ENCODE results near the gene DPPA4. TPM values are rescaled to one million over a fixed set of nuclear protein-coding genes. Genes with fewer than 3 reads are reported as not detected.

Gene DPPA4
- total RNA-seq, 1 donor from 2014 or later = 83.0 TPM

DNA sequence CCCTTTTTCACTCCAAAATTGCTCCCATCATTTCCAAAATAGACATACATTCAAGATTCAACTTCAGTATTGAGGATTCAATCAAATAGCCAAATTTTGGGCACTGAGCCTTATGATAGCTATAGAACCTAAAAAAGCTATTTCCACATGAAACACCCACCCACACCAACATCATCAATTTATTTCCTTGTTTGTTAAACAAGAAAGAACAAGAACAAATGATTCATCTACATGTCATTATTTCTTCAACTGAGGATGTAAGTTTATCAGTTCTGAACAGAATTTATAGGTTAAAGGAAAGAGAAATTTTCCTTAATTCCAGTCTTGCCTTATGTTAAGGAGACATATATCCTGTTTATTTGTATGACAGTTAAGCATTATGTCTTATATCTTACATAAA is 53.3 kb downstream of the DPPA4 start:
- no peak overlapping the region for H3K27ac Mint-ChIP-seq (ENCODE audit: unreplicated experiment)
- H3K4me1 ChIP-seq (ENCODE audit: insufficient read depth, low read length) = no peaks in the 10 kb centered on the region
- DNase-seq (ENCODE audit: low read depth) (no peak), FAIRE-seq (no peak)
- no peak overlapping the region for H2AFZ ChIP-seq (ENCODE audit: low read depth, low read length)
- no peak overlapping the region for H3K4me3 Mint-ChIP-seq (ENCODE audit: unreplicated experiment)
- H3K9me3 ChIP-seq (ENCODE audit: insufficient read depth, low read depth, low read length) = no peaks in the 10 kb centered on the region
- no peaks in the 10 kb centered on the region for H3K36me3 Mint-ChIP-seq (ENCODE audit: low read depth, unreplicated experiment)
- H3K27ac ChIP-seq (ENCODE audit: low read depth, low read length) = no peak overlapping the region
- no peak overlapping the region for H3K4me3 ChIP-seq (ENCODE audit: insufficient read depth, low read depth, low read length)
- no peaks in the 10 kb centered on the region for H3K79me2 ChIP-seq (ENCODE audit: insufficient read depth, low read length)
- H3K27me3 Mint-ChIP-seq (ENCODE audit: low read depth, unreplicated experiment) = no peaks in the 10 kb centered on the region
- H4K20me1 ChIP-seq (ENCODE audit: insufficient read depth, low read length) = no peaks in the 10 kb centered on the region
- H3K36me3 ChIP-seq (ENCODE audit: insufficient read depth, low read length) = no peaks in the 10 kb centered on the region
- H3K4me2 ChIP-seq (ENCODE audit: low read length) = no peak overlapping the region
- no peak overlapping the region for H3K9ac ChIP-seq (ENCODE audit: low read length)
- no peaks in the 10 kb centered on the region for H3K4me1 Mint-ChIP-seq (ENCODE audit: low read depth, unreplicated experiment)
- TF ChIP-seq, protein P1, sequence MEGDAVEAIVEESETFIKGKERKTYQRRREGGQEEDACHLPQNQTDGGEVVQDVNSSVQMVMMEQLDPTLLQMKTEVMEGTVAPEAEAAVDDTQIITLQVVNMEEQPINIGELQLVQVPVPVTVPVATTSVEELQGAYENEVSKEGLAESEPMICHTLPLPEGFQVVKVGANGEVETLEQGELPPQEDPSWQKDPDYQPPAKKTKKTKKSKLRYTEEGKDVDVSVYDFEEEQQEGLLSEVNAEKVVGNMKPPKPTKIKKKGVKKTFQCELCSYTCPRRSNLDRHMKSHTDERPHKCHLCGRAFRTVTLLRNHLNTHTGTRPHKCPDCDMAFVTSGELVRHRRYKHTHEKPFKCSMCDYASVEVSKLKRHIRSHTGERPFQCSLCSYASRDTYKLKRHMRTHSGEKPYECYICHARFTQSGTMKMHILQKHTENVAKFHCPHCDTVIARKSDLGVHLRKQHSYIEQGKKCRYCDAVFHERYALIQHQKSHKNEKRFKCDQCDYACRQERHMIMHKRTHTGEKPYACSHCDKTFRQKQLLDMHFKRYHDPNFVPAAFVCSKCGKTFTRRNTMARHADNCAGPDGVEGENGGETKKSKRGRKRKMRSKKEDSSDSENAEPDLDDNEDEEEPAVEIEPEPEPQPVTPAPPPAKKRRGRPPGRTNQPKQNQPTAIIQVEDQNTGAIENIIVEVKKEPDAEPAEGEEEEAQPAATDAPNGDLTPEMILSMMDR (IDR thresholded peaks at IDR 0.05; ENCODE audit: insufficient read depth, low read depth, low read length) = no peak
- no peak for TF ChIP-seq EZH2 (IDR thresholded peaks at IDR 0.05; ENCODE audit: insufficient read depth, low read length)
- no peaks in the 10 kb centered on the region for H3K9me3 Mint-ChIP-seq (ENCODE audit: unreplicated experiment)
- no peaks in the 10 kb centered on the region for H3K27me3 ChIP-seq (ENCODE audit: insufficient read depth, low read length)

DNA sequence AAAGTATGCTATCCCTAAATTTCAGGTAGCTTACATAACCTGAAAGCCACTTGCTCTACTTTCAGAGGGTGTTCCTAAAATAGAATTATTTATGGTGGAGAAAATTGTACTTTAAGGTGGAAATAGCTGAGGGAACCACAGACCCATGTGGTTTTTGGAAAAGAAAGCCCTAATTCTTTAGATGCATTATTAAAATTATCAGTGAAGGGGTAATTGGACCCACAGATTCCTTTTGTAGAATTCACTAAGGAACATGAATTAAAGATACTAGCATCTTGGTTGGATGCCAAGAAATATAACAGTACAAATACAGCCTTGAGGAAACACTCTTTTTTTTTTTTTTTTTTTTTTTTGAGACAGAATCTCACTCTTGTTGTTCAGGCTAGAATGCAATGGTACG is 58.8 kb downstream of the DPPA4 start:
- Histone ChIP-seq H3K9me3 (ENCODE audit: insufficient read depth, low read depth, low read length) (no peaks in the 10 kb centered on the region), H3K4me3 (ENCODE audit: insufficient read depth, low read depth, low read length) (no peak overlapping the region), H3K36me3 (ENCODE audit: insufficient read depth, low read length) (no peaks in the 10 kb centered on the region), H3K9ac (ENCODE audit: low read length) (no peak overlapping the region), H3K27ac (ENCODE audit: low read depth, low read length) (no peak overlapping the region), H2AFZ (ENCODE audit: low read depth, low read length) (no peak overlapping the region), H3K4me1 (ENCODE audit: insufficient read depth, low read length) (no peaks in the 10 kb centered on the region), H4K20me1 (ENCODE audit: insufficient read depth, low read length) (no peaks in the 10 kb centered on the region), H3K27me3 (ENCODE audit: insufficient read depth, low read length) (no peaks in the 10 kb centered on the region), H3K79me2 (ENCODE audit: insufficient read depth, low read length) (no peaks in the 10 kb centered on the region), H3K4me2 (ENCODE audit: low read length) (no peak overlapping the region)
- Mint-ChIP-seq H3K36me3 (ENCODE audit: low read depth, unreplicated experiment) (no peaks in the 10 kb centered on the region), H3K9me3 (ENCODE audit: unreplicated experiment) (no peaks in the 10 kb centered on the region), H3K27me3 (ENCODE audit: low read depth, unreplicated experiment) (no peaks in the 10 kb centered on the region), H3K4me3 (ENCODE audit: unreplicated experiment) (no peak overlapping the region), H3K27ac (ENCODE audit: unreplicated experiment) (no peak overlapping the region), H3K4me1 (ENCODE audit: low read depth, unreplicated experiment) (no peaks in the 10 kb centered on the region)
- DNase-seq (ENCODE audit: low read depth) (peak; percentile 68), FAIRE-seq (no peak)
- TF ChIP-seq EZH2 (IDR thresholded peaks at IDR 0.05; ENCODE audit: insufficient read depth, low read length) = no peak
- TF ChIP-seq, protein P1 (IDR thresholded peaks at IDR 0.05; ENCODE audit: insufficient read depth, low read depth, low read length) = no peak

DNA sequence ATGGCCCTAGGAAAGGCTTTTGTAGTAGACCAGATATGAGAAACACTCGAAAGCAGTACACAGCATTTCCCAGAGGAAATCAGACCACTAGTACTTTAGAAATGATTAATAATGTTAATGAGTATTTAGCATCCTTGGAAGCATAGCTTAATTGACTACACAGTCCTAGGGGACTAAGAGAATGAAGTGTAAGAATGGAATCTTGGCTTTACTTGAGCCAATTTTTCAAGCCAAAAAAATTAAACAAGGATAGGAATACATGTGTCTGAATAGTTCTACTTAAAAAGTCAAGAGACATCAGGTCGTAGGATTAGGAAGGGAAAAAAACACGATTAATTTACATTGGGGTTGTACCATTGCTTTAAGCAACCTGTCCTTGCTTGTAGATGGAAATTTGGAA is 59.2 kb downstream of the DPPA4 start:
- Histone ChIP-seq H3K27me3 (ENCODE audit: insufficient read depth, low read length) (no peaks in the 10 kb centered on the region), H2AFZ (ENCODE audit: low read depth, low read length) (no peak overlapping the region), H3K4me3 (ENCODE audit: insufficient read depth, low read depth, low read length) (no peak overlapping the region), H3K9ac (ENCODE audit: low read length) (no peak overlapping the region), H3K79me2 (ENCODE audit: insufficient read depth, low read length) (no peaks in the 10 kb centered on the region), H3K4me2 (ENCODE audit: low read length) (no peak overlapping the region), H3K36me3 (ENCODE audit: insufficient read depth, low read length) (no peaks in the 10 kb centered on the region), H3K27ac (ENCODE audit: low read depth, low read length) (no peak overlapping the region), H4K20me1 (ENCODE audit: insufficient read depth, low read length) (no peaks in the 10 kb centered on the region), H3K4me1 (ENCODE audit: insufficient read depth, low read length) (no peaks in the 10 kb centered on the region), H3K9me3 (ENCODE audit: insufficient read depth, low read depth, low read length) (no peaks in the 10 kb centered on the region)
- DNase-seq (ENCODE audit: low read depth) (peak; percentile 58), FAIRE-seq (no peak)
- H3K27me3 Mint-ChIP-seq (ENCODE audit: low read depth, unreplicated experiment) = no peaks in the 10 kb centered on the region
- H3K4me1 Mint-ChIP-seq (ENCODE audit: low read depth, unreplicated experiment) = no peaks in the 10 kb centered on the region
- no peak overlapping the region for H3K4me3 Mint-ChIP-seq (ENCODE audit: unreplicated experiment)
- H3K27ac Mint-ChIP-seq (ENCODE audit: unreplicated experiment) = no peak overlapping the region
- no peak for TF ChIP-seq EZH2 (IDR thresholded peaks at IDR 0.05; ENCODE audit: insufficient read depth, low read length)
- TF ChIP-seq, protein P1 (IDR thresholded peaks at IDR 0.05; ENCODE audit: insufficient read depth, low read depth, low read length) = no peak
- no peaks in the 10 kb centered on the region for H3K9me3 Mint-ChIP-seq (ENCODE audit: unreplicated experiment)
- H3K36me3 Mint-ChIP-seq (ENCODE audit: low read depth, unreplicated experiment) = no peaks in the 10 kb centered on the region

Other genes with a start within 250 kb of the DPPA4 start
- gene MORC1, start 219.4 kb downstream of the DPPA4 start, total RNA-seq = not detected in 2 replicates
- gene C3orf85, start 200.8 kb downstream of the DPPA4 start, total RNA-seq = not detected in 2 replicates
- gene DPPA2, start 21.0 kb downstream of the DPPA4 start, total RNA-seq = 0.48 and 0.89 TPM in 2 replicates

All from astrocyte (in vitro differentiated cells and primary cell).